A549 (cell line): Measurements from ENCODE around the gene SETD4. TPM values are rescaled to one million over a fixed set of nuclear protein-coding genes. Genes with fewer than 3 reads are reported as not detected.

ENCODE experiments used
- ATAC-seq, 2 experiments: fragments of 200-7000 bp in 1 of 2; fragments of >200 bp in 1 of 2; cut with Nextera tagmentation in 1 of 2; cut with Tn5 transposase in 1 of 2; 3 replicates each; pipeline versions ENCODE4 v1.8.0 to v1.9.1; 2018 to 2020; ENCODE audit warnings: mild to moderate bottlenecking in 1 of 2, moderate library complexity in 1 of 2
- CTCF ChIA-PET: fragments of 300-600 bp; sonication (Branson Sonifier 250); formaldehyde crosslinking; extraction: SDS; loops from one replicate; lab custom pipeline; 2021; ENCODE audit warnings: antibody characterized with exemption, inconsistent platforms; lab: Yijun Ruan, JAX
- POLR2A ChIA-PET: fragments of 350-600 bp; formaldehyde crosslinking; extraction: SDS; loops from one replicate; lab custom pipeline; 2021; ENCODE audit warnings: antibody characterized with exemption, inconsistent platforms; lab: Yijun Ruan, JAX
- DNase-seq, 2 experiments: peaks; one replicate each; pipeline versions ENCODE4 v3.0.0 to v3.0.0-alpha.2; 2011 to 2016; ENCODE audit warnings: low read depth in 1 of 2, low spot score in 1 of 2
- FAIRE-seq: peaks from 2 replicates; lab custom pipeline; 2011; peaks lifted over from hg19 to GRCh38; lab: Jason Lieb, UNC
- H3K27ac ChIP-seq, 2 experiments: fragments of >200 bp; sonication (Bioruptor Twin); formaldehyde crosslinking; 3 replicates each; pipeline ENCODE4 v1.5.1; 2016 to 2017
- H3K4me1 ChIP-seq: fragments of >200 bp; sonication (Bioruptor Twin); formaldehyde crosslinking; 3 replicates; pipeline ENCODE4 v1.6.1; 2016
- H3K4me2 ChIP-seq: fragments of >200 bp; sonication (Bioruptor Twin); formaldehyde crosslinking; 3 replicates; pipeline ENCODE4 v1.6.1; 2016
- H3K4me3 ChIP-seq: fragments of >200 bp; sonication (Bioruptor Twin); formaldehyde crosslinking; 3 replicates; pipeline ENCODE4 v1.5.1; 2016
- H3K9me3 ChIP-seq: fragments of >200 bp; sonication (Bioruptor Twin); formaldehyde crosslinking; 3 replicates; pipeline ENCODE4 v1.6.1; 2016
- CHD2 ChIP-seq: fragments of 150-350 bp; IDR thresholded peaks from 2 replicates; pipeline ENCODE4 v1.6.1; 2014; ENCODE audit warnings: low read length; ENCODE audit not compliant: partially characterized antibody
- CHD4 ChIP-seq: fragments of 200-600 bp; sonication (generic); IDR thresholded peaks from 2 replicates; pipeline ENCODE4 v1.6.1; 2016; ENCODE audit warnings: antibody characterized with exemption, mild to moderate bottlenecking, borderline replicate concordance
- EHF ChIP-seq: fragments of 250-450 bp; sonication (Bioruptor Pico); IDR thresholded peaks from 2 replicates; pipeline ENCODE4 v1.5.0; 2020; ENCODE audit warnings: mild to moderate bottlenecking
- EP300 ChIP-seq, 2 experiments: fragments of >200 bp; sonication (Bioruptor Twin); formaldehyde crosslinking; IDR thresholded peaks; 2 replicates in 1 of 2; 3 replicates in 1 of 2; pipeline ENCODE4 v1.6.1; 2016 to 2017
- ESRRA ChIP-seq: fragments of 150-350 bp; IDR thresholded peaks from 2 replicates; pipeline ENCODE4 v1.6.1; 2014; ENCODE audit warnings: mild to moderate bottlenecking, low read length, borderline replicate concordance
- FOSB ChIP-seq: fragments of 250-450 bp; sonication (Bioruptor Pico); IDR thresholded peaks from 2 replicates; pipeline ENCODE4 v1.5.0; 2020; ENCODE audit warnings: mild to moderate bottlenecking, moderate library complexity
- FOXS1 ChIP-seq: fragments of 250-450 bp; sonication (Bioruptor Pico); IDR thresholded peaks from 2 replicates; pipeline ENCODE4 v1.5.0; 2020; ENCODE audit warnings: mild to moderate bottlenecking, moderate library complexity
- GATA3 ChIP-seq: IDR thresholded peaks from 2 replicates; pipeline ENCODE4 v1.6.1; 2012; ENCODE audit warnings: borderline replicate concordance
- HDAC2 ChIP-seq: fragments of 200-600 bp; sonication (generic); IDR thresholded peaks from 2 replicates; pipeline ENCODE4 v1.6.1; 2016
- HES2 ChIP-seq: fragments of >200 bp; sonication (Bioruptor Twin); formaldehyde crosslinking; IDR thresholded peaks from 2 replicates; pipeline ENCODE4 v1.6.1; 2016
- HOXA7 ChIP-seq: fragments of 250-450 bp; sonication (Bioruptor Pico); IDR thresholded peaks from 2 replicates; pipeline ENCODE4 v1.5.0; 2020; ENCODE audit warnings: mild to moderate bottlenecking, moderate library complexity
- JUNB ChIP-seq: fragments of >200 bp; sonication (Bioruptor Twin); formaldehyde crosslinking; IDR thresholded peaks from 2 replicates; pipeline ENCODE4 v1.6.1; 2016
- KDM1A ChIP-seq: fragments of 200-600 bp; sonication (generic); IDR thresholded peaks from 2 replicates; pipeline ENCODE4 v1.6.1; 2016; ENCODE audit warnings: low read depth, mild to moderate bottlenecking
- KDM5A ChIP-seq: fragments of 200-600 bp; sonication (generic); IDR thresholded peaks from 2 replicates; pipeline ENCODE4 v1.6.1; 2016; ENCODE audit warnings: antibody characterized with exemption, mild to moderate bottlenecking
- MAX ChIP-seq: IDR thresholded peaks from 2 replicates; pipeline ENCODE4 v1.6.1; 2012
- MAZ ChIP-seq: fragments of 150-350 bp; IDR thresholded peaks from 2 replicates; pipeline ENCODE4 v1.6.1; 2014; ENCODE audit warnings: antibody characterized with exemption, low read depth, low read length, borderline replicate concordance
- MYC ChIP-seq: IDR thresholded peaks from 2 replicates; pipeline ENCODE4 v1.6.1; 2012; ENCODE audit warnings: mild to moderate bottlenecking, inconsistent platforms, low read length, improper control_type of control experiment, borderline replicate concordance
- NPAS2 ChIP-seq: fragments of 250-450 bp; sonication (Bioruptor Pico); IDR thresholded peaks from 2 replicates; pipeline ENCODE4 v1.8.0; 2022; ENCODE audit warnings: mild to moderate bottlenecking, moderate library complexity, borderline replicate concordance
- NR3C1 ChIP-seq: fragments of >200 bp; sonication (Bioruptor Twin); formaldehyde crosslinking; IDR thresholded peaks from 3 replicates; pipeline ENCODE4 v1.6.1; 2017
- POLR2AphosphoS2 ChIP-seq: conservative IDR thresholded peaks from 2 replicates; pipeline ENCODE4 v1.6.1; 2012; ENCODE audit warnings: low read length, improper control_type of control experiment, inconsistent platforms
- RFX5 ChIP-seq: fragments of 450-650 bp; IDR thresholded peaks from 2 replicates; pipeline ENCODE4 v1.7.1; 2014; ENCODE audit warnings: antibody characterized with exemption, mild to moderate bottlenecking, moderate library complexity
- TP53 ChIP-seq: fragments of 250-450 bp; sonication (Bioruptor Pico); IDR thresholded peaks from 2 replicates; pipeline ENCODE4 v1.5.0; 2021; ENCODE audit warnings: mild to moderate bottlenecking, moderate library complexity
- ZFP36 ChIP-seq: fragments of 450-650 bp; IDR thresholded peaks from 2 replicates; pipeline ENCODE4 v1.6.1; 2014; ENCODE audit warnings: borderline replicate concordance; ENCODE audit not compliant: partially characterized antibody
- ZNF302 ChIP-seq: fragments of 250-450 bp; sonication (Bioruptor Pico); IDR thresholded peaks from 2 replicates; pipeline ENCODE4 v1.9.0; 2021; ENCODE audit warnings: inconsistent platforms, mild to moderate bottlenecking, moderate library complexity
- ZSCAN20 ChIP-seq: fragments of 250-450 bp; sonication (Bioruptor Pico); IDR thresholded peaks from 2 replicates; pipeline ENCODE4 v1.8.0; 2022; ENCODE audit warnings: mild to moderate bottlenecking, moderate library complexity
- WGBS: methylation state at CpG from one replicate; pipeline ENCODE4 v1.1.6; 2017; ENCODE audit errors: missing lambda C conversion rate; 5-methylcytosine and 5-hydroxymethylcytosine counted together
- polyA plus RNA-seq, 4 experiments: library from polyadenylated mRNA; depleted of rRNA in 3 of 4; stranded (reverse); fragments of >200 nt; fragmentation: RNase III in 1 of 4; extraction: RNeasy Plus Mini Kit Qiagen cat#74134 plus additional on column Dnase treatment in 1 of 4; gene quantifications; 2 replicates in 3 of 4; 3 replicates in 1 of 4; pipeline ENCODE4 v1.2.3, GENCODE V29; 2011 to 2017
- TF ChIP-seq, protein P1 (sequence below): fragments of 150-350 bp; IDR thresholded peaks from 2 replicates; pipeline ENCODE4 v1.6.1; 2014; ENCODE audit warnings: low read depth, mild to moderate bottlenecking, low read length

SETD4 gene
- polyA plus RNA-seq, 2 of the 4 experiments (the other 2 are of a cell fraction): 10.3 to 17.1 TPM

DNA sequence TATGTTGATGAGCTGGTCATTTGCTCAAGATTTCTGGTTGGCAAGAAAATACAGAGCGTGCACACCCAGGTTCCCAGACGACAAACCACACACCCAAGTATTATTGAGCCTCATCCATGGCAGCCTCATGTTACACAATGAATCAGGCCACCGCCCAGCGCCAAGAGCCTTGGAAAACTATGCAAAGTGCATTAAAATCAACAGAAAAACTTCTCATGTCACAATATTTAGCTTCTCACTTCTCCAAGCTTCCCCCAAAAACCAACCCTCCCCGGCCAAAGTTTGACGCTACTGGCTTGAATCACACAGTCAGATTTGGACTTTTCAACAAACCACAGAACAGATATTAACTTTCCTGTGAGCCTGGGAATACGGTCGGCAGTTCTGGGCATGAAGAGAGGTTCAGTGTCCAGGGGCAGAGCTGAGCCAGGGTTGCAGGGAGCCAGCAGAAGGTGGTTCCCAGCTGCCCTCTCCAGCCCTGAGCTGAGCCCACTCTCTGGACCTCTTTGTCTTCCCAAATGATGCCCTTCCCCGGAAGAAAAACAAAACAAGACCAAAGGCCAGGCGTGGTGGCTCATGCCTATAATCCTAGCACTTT is 71.1 kb downstream of the SETD4 start:
- DNase-seq (no peak), ATAC-seq (no peak), FAIRE-seq (no peak)
- no peaks in the 10 kb centered on the region for H3K9me3 ChIP-seq
- no peak for TF ChIP-seq CHD2
- TF ChIP-seq NPAS2 (CRISPR knock-in tag): no peak
- TF ChIP-seq MYC: no peak
- no peak for TF ChIP-seq NR3C1
- no peak for TF ChIP-seq JUNB
- no peak for TF ChIP-seq ESRRA
- ChIA-PET CTCF (interaction anchor here (0.6 kb wide), 2 partner anchors 40 to 60 kb away, joined by 4 to 5 read pairs; no protein-coding TSS in a partner anchor), POLR2A (no interaction called here)
- 50% methylated on average over 10 of the region's 10 CpGs for WGBS
- no peak overlapping the region for H3K27ac ChIP-seq
- no peak overlapping the region for H3K4me2 ChIP-seq
- no peaks in the 10 kb centered on the region for H3K4me1 ChIP-seq
- H3K4me3 ChIP-seq: no peak overlapping the region

DNA sequence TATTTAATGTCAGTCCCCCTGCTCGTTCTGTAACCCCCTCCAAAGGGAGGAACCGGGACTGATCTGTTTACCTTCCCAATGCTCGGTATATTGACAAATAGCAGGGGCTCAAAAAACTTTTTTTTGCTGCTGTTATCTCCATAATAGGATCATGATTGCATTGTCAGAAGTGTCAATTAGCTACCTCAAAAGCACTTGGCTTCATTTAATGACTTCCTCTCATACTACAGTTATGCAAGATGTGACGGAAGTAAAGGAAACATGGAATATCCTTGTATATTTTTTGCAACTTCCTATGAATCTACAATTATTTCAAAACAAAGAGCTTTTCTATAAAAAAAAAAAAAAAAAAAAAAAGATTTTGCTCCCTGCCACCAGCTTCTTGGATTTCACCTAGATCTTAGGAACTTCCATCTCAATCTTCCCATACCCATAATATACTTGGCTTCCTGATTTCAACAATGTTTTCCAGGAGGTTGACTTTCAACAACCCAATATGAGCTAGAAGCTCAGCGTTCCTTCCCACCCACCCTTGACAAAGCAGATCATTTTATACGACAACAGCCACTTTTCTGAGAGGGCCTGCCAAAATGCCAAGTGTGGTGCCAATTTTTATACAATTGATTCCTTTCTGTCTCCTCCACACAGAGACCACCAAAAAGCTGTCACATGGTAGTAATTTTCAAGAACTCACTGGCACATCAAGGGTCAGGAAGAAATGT is 71.7 kb downstream of the SETD4 start:
- Histone ChIP-seq H3K27ac (no peak overlapping the region), H3K4me3 (no peak overlapping the region), H3K9me3 (no peaks in the 10 kb centered on the region), H3K4me1 (no peaks in the 10 kb centered on the region), H3K4me2 (no peak overlapping the region)
- TF ChIP-seq ZSCAN20 (CRISPR knock-in tag): no peak
- TF ChIP-seq ZFP36: no peak
- no peak for TF ChIP-seq JUNB
- TF ChIP-seq HDAC2: no peak
- no peak for TF ChIP-seq KDM5A
- WGBS: 44% methylated on average over 6 of the region's 6 CpGs
- ChIA-PET POLR2A (no interaction called here), CTCF (interaction anchor here (0.6 kb wide), 1 partner anchor 60 kb away, joined by 5 read pairs; no protein-coding TSS in a partner anchor)
- no peak for FAIRE-seq
- no peak for DNase-seq
- no peak for ATAC-seq

DNA sequence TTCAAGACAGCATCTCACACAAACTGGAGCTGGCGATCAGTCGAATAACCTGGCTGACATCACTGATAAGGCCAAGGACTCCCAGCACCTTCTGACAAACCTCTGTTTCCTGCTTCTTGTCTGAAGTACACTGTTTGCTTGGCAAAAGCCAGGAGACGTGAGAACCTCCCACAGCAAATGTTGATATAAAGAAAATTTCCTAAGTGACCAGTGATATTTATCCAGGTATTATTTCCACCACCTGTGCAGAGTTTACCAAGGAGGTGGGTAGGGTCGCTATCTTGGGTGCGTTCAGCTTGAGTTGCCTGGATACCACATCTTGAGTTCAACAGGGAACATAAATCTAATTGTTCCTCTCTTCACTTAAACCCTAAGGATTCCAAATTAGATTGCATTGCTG is 72.9 kb downstream of the SETD4 start:
- Histone ChIP-seq H3K4me2 (no peak overlapping the region), H3K9me3 (no peaks in the 10 kb centered on the region), H3K27ac (no peak overlapping the region), H3K4me1 (no peaks in the 10 kb centered on the region), H3K4me3 (no peak overlapping the region)
- DNase-seq (no peak), FAIRE-seq (no peak), ATAC-seq (no peak)
- TF ChIP-seq RFX5: no peak
- no peak for TF ChIP-seq POLR2AphosphoS2
- TF ChIP-seq KDM5A: no peak
- no peak for TF ChIP-seq HES2
- TF ChIP-seq, protein P1, sequence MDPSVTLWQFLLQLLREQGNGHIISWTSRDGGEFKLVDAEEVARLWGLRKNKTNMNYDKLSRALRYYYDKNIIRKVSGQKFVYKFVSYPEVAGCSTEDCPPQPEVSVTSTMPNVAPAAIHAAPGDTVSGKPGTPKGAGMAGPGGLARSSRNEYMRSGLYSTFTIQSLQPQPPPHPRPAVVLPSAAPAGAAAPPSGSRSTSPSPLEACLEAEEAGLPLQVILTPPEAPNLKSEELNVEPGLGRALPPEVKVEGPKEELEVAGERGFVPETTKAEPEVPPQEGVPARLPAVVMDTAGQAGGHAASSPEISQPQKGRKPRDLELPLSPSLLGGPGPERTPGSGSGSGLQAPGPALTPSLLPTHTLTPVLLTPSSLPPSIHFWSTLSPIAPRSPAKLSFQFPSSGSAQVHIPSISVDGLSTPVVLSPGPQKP: no peak
- no peak for TF ChIP-seq HOXA7 (CRISPR knock-in tag)
- no peak for TF ChIP-seq FOXS1 (CRISPR knock-in tag)
- no peak for TF ChIP-seq KDM1A
- TF ChIP-seq EP300 (IDR thresholded peaks at IDR 0.05): no peak
- no peak for TF ChIP-seq MAX
- TF ChIP-seq CHD4: no peak
- TF ChIP-seq EHF (CRISPR knock-in tag): no peak
- no peak for TF ChIP-seq GATA3
- TF ChIP-seq FOSB (CRISPR knock-in tag): no peak
- no peak for TF ChIP-seq ZNF302 (CRISPR knock-in tag)
- TF ChIP-seq TP53 (CRISPR knock-in tag): no peak
- TF ChIP-seq MAZ: no peak
- no peak for TF ChIP-seq CHD2
- WGBS: 37% methylated on average over 5 of the region's 5 CpGs
- POLR2A ChIA-PET: no interaction called here
- CTCF ChIA-PET: no interaction called here
